OCI-LY1 (cell line): ENCODE data around the gene PCDH15.

Experiments
- CTCF ChIP-seq: fragments of 200-600 bp; sonication (generic), shearing (Covaris generic); IDR thresholded peaks from 2 replicates; pipeline ENCODE4 v1.5.1; 2017; ENCODE audit warnings: mild to moderate bottlenecking, antibody characterized with exemption, low read length, moderate library complexity, mixed read lengths
- EZH2 ChIP-seq: fragments of 200-600 bp; sonication (generic), shearing (Covaris generic); IDR thresholded peaks from 2 replicates; pipeline ENCODE4 v1.8.0; 2017; ENCODE audit warnings: borderline replicate concordance, mixed run types, mild to moderate bottlenecking, antibody characterized with exemption, low read length, moderate library complexity, mixed read lengths

GRCh38 chr10:54091237-54091636 lies 709.8 kb downstream of the PCDH15 start:
- TF ChIP-seq CTCF (no peak), EZH2 (no peak)
